OCI-LY3 (cell line): ENCODE results near the gene CNDP2.
"Not testable (repeated sequence)": the region's sequence is repeated elsewhere in the genome, so short reads cannot be mapped to it uniquely, and the experiment has no call there.

Experiments used
- H2AFZ ChIP-seq: fragments of 200-600, 300-600 bp; shearing (Covaris generic); 2 replicates; pipeline ENCODE4 v1.6.0; 2014; ENCODE audit warnings: antibody characterized with exemption, low read depth, low read length
- H3K27ac ChIP-seq: fragments of 200-600, 300-600 bp; sonication (generic); 2 replicates; pipeline ENCODE4 v1.5.1; 2014; ENCODE audit warnings: mild to moderate bottlenecking, low read length, moderate library complexity, mixed read lengths
- H3K27me3 ChIP-seq: fragments of 200-600, 300-600 bp; sonication (generic); 2 replicates; pipeline ENCODE4 v1.6.1; 2014; ENCODE audit warnings: low read depth, low read length, mixed read lengths
- H3K36me3 ChIP-seq: fragments of 200-600, 300-600 bp; sonication (generic); replicated peaks from 2 replicates; pipeline ENCODE3; 2014; ENCODE audit warnings: low read depth, low read length, mixed read lengths
- H3K4me1 ChIP-seq: fragments of 300-600, 200-600 bp; sonication (generic); 2 replicates; pipeline ENCODE4 v1.6.1; 2014; ENCODE audit warnings: low read length, mixed read lengths
- H3K4me2 ChIP-seq: fragments of 200-600, 300-600 bp; sonication (generic); 2 replicates; pipeline ENCODE4 v1.6.1; 2014; ENCODE audit warnings: low read length, mixed read lengths
- H3K4me3 ChIP-seq: fragments of 300-600, 200-600 bp; sonication (generic); 2 replicates; pipeline ENCODE4 v1.5.1; 2014; ENCODE audit warnings: antibody characterized with exemption, mild to moderate bottlenecking, low read length, moderate library complexity
- H3K79me2 ChIP-seq: fragments of 300-600, 200-600 bp; shearing (Covaris generic); 2 replicates; pipeline ENCODE4 v1.6.1; 2014; ENCODE audit warnings: mild to moderate bottlenecking, low read length, mixed read lengths
- H3K9ac ChIP-seq: fragments of 300-600, 200-600 bp; shearing (Covaris generic); 2 replicates; pipeline ENCODE4 v1.6.0; 2014; ENCODE audit warnings: mild to moderate bottlenecking, low read length, moderate library complexity
- H3K9me3 ChIP-seq: fragments of 200-600, 300-600 bp; shearing (Covaris generic); 2 replicates; pipeline ENCODE4 v1.6.1; 2014; ENCODE audit warnings: low read length, mixed read lengths; ENCODE audit not compliant: insufficient read depth
- H4K20me1 ChIP-seq: fragments of 200-600, 300-600 bp; sonication (generic); 2 replicates; pipeline ENCODE4 v1.6.1; 2016; ENCODE audit warnings: low read length, mixed read lengths; ENCODE audit not compliant: insufficient read depth
- EZH2phosphoT487 ChIP-seq: fragments of 200-600 bp; shearing (Covaris generic); IDR thresholded peaks from 2 replicates; pipeline ENCODE4 v1.6.1; 2018; ENCODE audit warnings: antibody characterized with exemption, mixed run types, low read depth
- TF ChIP-seq, protein P1 (sequence below): fragments of 200-600, 300-600 bp; sonication (generic); IDR thresholded peaks from 2 replicates; pipeline ENCODE4 v1.5.1; 2014; ENCODE audit warnings: antibody characterized with exemption, low read length, low read depth

CNDP2 gene

DNA sequence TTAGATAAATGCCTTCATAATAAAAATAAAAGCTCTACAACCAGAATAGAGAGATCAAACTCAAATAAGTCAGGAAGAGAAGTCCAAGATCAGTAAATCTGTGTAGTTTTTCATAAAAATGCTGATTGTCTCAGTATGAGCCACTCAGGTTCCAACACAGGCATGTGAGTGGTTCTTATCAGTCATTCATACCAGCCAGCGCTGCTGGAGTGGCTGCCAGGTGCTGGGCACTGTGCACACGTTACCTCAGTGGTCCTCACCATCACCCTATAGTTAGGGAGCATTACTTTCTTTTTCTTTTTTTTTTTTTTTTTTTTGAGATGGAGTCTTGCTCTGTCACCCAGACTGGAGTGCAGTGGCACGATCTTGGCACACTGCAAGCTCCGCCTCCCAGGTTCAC is 61.9 kb downstream of the CNDP2 start:
- Histone ChIP-seq H3K4me1 (no peaks in the 10 kb centered on the region), H3K4me2 (no peak overlapping the region), H2AFZ (no peak overlapping the region), H3K9ac (no peak overlapping the region), H3K79me2 (no peaks in the 10 kb centered on the region), H3K27me3 (peaks cover 43% of the 10 kb centered on the region), H3K27ac (no peak overlapping the region), H3K9me3 (no peaks in the 10 kb centered on the region), H3K4me3 (no peak overlapping the region), H4K20me1 (no peaks in the 10 kb centered on the region), H3K36me3 (no peaks in the 10 kb centered on the region)
- TF ChIP-seq EZH2phosphoT487: no peak
- TF ChIP-seq, protein P1, sequence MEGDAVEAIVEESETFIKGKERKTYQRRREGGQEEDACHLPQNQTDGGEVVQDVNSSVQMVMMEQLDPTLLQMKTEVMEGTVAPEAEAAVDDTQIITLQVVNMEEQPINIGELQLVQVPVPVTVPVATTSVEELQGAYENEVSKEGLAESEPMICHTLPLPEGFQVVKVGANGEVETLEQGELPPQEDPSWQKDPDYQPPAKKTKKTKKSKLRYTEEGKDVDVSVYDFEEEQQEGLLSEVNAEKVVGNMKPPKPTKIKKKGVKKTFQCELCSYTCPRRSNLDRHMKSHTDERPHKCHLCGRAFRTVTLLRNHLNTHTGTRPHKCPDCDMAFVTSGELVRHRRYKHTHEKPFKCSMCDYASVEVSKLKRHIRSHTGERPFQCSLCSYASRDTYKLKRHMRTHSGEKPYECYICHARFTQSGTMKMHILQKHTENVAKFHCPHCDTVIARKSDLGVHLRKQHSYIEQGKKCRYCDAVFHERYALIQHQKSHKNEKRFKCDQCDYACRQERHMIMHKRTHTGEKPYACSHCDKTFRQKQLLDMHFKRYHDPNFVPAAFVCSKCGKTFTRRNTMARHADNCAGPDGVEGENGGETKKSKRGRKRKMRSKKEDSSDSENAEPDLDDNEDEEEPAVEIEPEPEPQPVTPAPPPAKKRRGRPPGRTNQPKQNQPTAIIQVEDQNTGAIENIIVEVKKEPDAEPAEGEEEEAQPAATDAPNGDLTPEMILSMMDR: no peak

DNA sequence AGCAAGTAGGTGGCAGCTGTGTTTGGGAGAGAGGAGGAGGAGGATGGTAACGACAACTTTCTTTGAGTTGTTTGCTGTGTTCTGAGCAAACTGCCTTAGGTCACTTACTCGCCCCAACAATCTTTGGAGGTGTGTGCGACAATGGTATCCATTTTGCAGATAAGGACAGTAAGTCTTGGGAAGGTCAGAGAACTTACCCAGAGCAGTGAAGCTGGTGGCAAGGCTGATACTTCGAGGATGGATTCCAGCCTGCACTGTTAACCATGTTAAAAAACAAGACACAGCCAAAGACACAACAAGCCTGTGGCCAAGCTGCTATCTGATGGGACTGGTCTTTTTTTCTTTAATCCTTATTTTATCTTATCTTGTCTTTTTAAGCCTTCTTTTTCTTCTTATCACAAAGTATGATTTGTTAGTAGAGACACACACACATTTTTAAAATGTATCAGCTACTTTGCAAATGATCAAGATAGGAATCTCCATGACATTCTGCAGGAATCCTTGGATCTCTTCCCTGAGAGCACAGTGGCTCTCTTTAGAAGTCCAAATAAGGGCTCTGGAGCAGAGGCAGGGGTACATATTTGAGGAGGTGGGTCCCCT is 66.1 kb downstream of the CNDP2 start:
- no peak overlapping the region for H2AFZ ChIP-seq
- no peak overlapping the region for H3K27ac ChIP-seq
- no peak overlapping the region for H3K9ac ChIP-seq
- TF ChIP-seq EZH2phosphoT487: no peak
- TF ChIP-seq, protein P1: no peak
- no peak overlapping the region for H3K4me3 ChIP-seq
- H4K20me1 ChIP-seq: no peaks in the 10 kb centered on the region
- H3K9me3 ChIP-seq: no peaks in the 10 kb centered on the region
- H3K27me3 ChIP-seq: peaks cover 15% of the 10 kb centered on the region
- no peak overlapping the region for H3K4me2 ChIP-seq
- H3K79me2 ChIP-seq: no peaks in the 10 kb centered on the region
- no peaks in the 10 kb centered on the region for H3K4me1 ChIP-seq
- H3K36me3 ChIP-seq: no peaks in the 10 kb centered on the region

DNA sequence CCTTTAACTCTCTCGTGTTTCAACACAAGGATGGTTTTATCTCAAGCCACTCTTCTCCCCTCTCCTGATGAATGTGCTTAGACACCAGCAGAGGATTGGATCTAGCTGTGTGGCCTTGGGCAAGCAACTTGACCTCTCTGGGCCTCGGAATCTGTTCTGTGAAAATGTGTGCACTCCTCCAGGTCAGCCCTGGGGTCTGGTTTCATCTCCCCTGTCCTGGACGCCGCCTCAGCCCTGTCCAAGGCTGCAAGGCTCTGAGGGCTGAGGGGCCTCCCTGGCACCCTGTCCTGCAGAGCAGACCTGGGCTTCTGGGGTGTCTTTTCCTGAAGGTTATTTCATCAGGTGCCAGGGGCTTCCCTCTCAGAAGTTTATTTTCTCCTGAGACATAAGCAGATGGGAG is 66.6 kb downstream of the CNDP2 start:
- Histone ChIP-seq H3K4me1 (peaks cover 1% of the 10 kb centered on the region), H3K79me2 (no peaks in the 10 kb centered on the region), H2AFZ (no peak overlapping the region), H3K27me3 (peaks cover 12% of the 10 kb centered on the region), H3K27ac (no peak overlapping the region), H3K9me3 (no peaks in the 10 kb centered on the region), H3K4me3 (no peak overlapping the region), H3K36me3 (no peaks in the 10 kb centered on the region), H3K9ac (no peak overlapping the region), H4K20me1 (no peaks in the 10 kb centered on the region), H3K4me2 (no peak overlapping the region)
- TF ChIP-seq EZH2phosphoT487: no peak
- TF ChIP-seq, protein P1: no peak

DNA sequence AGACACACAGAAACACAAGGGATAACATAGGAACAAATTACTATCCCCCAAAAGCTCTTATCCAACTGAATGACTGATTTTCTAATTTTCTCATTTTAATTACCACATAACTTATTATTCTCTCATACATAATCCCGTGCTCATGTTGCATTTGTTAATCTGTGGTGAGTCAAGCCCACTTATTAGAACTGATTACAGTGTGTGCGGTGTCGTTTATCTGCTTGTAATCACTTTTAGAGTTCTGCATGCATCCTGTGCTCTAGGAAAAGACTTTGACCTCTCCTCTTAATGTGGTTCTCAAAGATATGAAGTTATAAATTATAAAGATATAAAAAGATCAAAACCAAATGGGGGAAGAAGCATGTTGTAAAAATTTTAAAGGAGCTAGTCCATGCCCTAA is 67.8 kb downstream of the CNDP2 start:
- Histone ChIP-seq H3K9ac (no peak overlapping the region), H3K9me3 (no peaks in the 10 kb centered on the region), H3K27me3 (peaks cover 16% of the 10 kb centered on the region; the same call in 1 of the 2 replicates), H3K27ac (no peak overlapping the region), H4K20me1 (no peaks in the 10 kb centered on the region), H3K4me2 (no peak overlapping the region), H3K4me1 (peaks cover 5% of the 10 kb centered on the region), H3K36me3 (no peaks in the 10 kb centered on the region), H2AFZ (no peak overlapping the region), H3K4me3 (no peak overlapping the region), H3K79me2 (no peaks in the 10 kb centered on the region)
- no peak for TF ChIP-seq EZH2phosphoT487
- TF ChIP-seq, protein P1: no peak

DNA sequence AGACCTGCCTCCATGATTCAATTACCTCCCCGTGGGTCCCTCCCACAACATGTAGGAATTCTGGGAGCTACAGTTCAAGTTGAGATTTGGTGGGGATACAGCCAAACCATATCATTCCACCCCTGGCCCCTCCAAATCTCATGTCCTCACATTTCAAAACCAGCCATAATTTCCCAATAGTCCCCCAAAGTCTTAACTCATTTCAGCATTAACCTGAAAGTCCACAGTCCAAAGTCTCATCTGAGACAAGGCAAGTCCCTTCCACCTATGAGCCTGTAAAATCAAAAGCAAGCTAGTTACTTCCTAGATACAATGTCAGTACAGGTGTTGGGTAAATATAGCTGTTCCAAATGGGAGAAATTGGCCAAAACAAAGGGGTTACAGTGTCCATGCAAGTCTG is 69.0 kb downstream of the CNDP2 start:
- H3K27me3 ChIP-seq: peaks cover 17% of the 10 kb centered on the region; the same call in 1 of the 2 replicates
- H3K79me2 ChIP-seq, H2AFZ ChIP-seq, H3K4me2 ChIP-seq, H3K4me3 ChIP-seq, H3K36me3 ChIP-seq, H3K27ac ChIP-seq, H3K4me1 ChIP-seq, H3K9ac ChIP-seq, H4K20me1 ChIP-seq, H3K9me3 ChIP-seq: not testable (repeated sequence)

DNA sequence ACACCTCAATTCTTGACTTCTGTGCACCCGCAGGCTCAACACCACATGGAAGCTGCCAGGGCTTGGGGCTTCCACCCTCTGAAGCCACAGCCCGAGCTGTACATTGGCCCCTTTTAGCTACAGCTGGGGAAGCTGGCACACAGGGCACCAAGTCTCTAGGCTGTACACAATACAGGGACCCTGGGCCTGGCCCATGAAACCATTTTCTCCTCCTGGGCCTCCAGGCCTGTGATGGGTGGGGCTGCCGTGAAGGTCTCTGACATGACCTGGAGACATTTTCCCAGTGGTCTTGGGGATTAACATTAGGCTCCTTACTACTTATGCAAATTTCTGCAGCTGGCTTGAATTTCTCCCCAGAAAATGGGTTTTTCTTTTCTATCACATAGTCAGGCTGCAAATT is 69.8 kb downstream of the CNDP2 start:
- peaks cover 24% of the 10 kb centered on the region; the same call in 1 of the 2 replicates for H3K27me3 ChIP-seq
- H3K36me3 ChIP-seq, H3K9me3 ChIP-seq, H2AFZ ChIP-seq, H3K9ac ChIP-seq, H3K4me2 ChIP-seq, H3K79me2 ChIP-seq, H3K4me3 ChIP-seq, H3K4me1 ChIP-seq, H3K27ac ChIP-seq, H4K20me1 ChIP-seq: not testable (repeated sequence)
